ACHN (cell line): Measurements from ENCODE around the gene PRSS50.
"Not testable (repeated sequence)": the region's sequence is repeated elsewhere in the genome, so short reads cannot be mapped to it uniquely, and the experiment has no call there.

ENCODE experiments used
- DNase-seq: peaks from one replicate; pipeline ENCODE4 v3.0.0-alpha.2; 2015
- in situ Hi-C: cut with HindIII; loops from 2 replicates; pipeline ENCODE4 v1.10.0; 2017; ENCODE audit warnings: low sequenced_read_pairs, low pct_ligation_motif_present, low pct_unique_long_range_greater_than_20kb

Gene PRSS50

DNA sequence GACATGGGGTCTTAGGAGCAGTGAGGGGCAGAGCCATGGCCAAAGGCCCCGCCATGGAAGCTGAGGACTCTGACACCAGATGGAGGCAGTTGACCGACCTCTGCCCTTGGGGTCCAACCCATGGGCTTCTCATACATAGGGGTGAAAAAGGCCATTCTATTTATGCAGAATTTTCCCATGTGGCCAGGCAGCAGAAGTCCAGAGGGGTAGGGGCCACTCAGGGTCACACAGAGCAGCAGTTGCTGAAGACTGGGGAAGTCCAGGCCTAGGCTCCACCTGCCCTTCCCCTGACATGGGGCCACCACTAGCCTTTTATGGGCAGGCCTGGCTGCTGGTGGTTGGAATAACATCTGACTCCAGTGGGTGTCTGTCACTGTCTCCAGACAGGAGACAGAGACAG lies 6.4 kb downstream of the PRSS50 start:
- no peak for DNase-seq
- in situ Hi-C loops: no loop called here

DNA sequence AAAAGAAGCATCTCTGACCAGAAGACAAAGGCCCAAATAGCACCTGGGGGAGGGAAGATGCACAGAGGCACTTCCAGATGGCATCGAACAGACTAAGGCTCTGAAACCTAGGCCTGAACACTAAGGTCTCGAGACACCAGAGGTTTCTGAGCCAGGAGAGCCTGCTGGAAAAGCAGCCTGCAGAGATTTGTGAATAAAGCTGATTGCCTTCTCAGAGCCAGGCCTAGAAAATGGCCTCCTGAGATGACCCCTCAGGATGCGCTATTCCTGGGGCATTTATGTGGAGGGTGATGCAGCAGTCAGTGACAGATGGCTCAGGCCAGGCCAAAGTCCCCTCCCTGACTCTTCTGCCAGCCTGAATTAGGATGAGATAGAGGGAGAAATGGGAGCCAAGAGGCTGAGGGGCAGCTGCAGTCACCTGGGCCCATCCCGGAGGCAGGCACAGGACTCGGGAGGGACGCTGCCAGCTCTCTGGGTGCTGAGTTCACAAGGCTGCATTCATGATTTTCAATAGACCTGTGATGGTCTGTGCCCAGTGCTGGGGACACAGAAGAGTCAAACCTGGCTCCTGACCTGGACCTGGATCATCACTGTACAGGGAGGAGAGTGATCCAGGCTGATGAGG lies 6.9 kb downstream of the PRSS50 start:
- in situ Hi-C loops: no loop called here
- DNase-seq: no peak

- no peak for DNase-seq
- in situ Hi-C loops: no loop called here
Observed at GRCh38 chr3:46710229-46710628, 7.4 kb downstream of the PRSS50 start.

DNA sequence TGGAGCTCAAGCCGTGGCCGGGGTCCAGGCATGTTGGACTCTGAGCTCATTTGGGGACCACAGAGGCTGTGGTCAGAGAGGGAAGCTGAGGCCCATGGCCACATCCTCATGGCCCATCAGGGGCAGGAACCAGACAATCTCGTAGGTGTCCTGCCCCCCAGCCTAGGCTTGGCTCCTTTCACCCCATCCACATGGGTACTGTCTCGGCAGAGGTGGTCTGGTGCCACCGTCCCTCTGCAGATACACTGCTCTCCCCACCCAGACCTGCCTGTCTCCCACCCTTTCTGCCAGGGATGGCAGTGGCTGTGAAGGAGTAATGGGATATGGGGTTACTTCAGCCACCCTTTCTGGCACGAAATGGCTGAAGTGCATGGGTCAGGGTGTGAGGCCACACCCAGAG lies 7.9 kb downstream of the PRSS50 start:
- no peak for DNase-seq
- in situ Hi-C loops: no loop called here

DNA sequence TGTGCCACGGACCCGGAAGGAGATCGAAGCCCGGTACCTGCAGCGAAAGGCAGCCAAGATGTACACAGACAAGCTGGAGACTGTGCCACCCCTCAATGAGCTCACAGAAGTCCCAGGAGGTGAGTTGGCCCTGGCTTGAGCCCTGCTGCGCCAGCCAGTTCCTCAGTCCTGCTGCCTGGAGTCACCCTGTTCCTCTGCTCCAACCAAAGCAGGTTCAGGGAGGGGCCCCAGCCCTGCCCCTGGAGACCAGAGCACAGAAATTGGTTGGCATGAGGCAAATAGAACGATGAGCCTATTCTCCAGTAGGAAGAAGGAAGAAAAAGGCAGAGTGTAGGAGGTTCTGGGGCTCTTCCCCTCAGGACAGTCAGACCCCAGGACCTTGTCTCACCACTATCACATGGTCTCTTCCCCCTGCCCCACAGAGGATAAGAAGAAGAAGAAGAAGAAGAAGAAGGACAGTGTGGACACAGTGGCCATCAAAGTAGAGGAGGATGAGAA lies 8.5 kb downstream of the PRSS50 start:
- in situ Hi-C loops: no loop called here
- DNase-seq: no peak

GRCh38 chr3:46708401-46709156 lies 9.1 kb downstream of the PRSS50 start:
- in situ Hi-C loops: no loop called here
- no peak for DNase-seq

- no peak for DNase-seq
- in situ Hi-C loops: no loop called here
Observed at GRCh38 chr3:46707601-46708011, 10.1 kb downstream of the PRSS50 start.

- no peak for DNase-seq
- in situ Hi-C loops: no loop called here
Observed at GRCh38 chr3:46706771-46707582, 10.7 kb downstream of the PRSS50 start.

DNA sequence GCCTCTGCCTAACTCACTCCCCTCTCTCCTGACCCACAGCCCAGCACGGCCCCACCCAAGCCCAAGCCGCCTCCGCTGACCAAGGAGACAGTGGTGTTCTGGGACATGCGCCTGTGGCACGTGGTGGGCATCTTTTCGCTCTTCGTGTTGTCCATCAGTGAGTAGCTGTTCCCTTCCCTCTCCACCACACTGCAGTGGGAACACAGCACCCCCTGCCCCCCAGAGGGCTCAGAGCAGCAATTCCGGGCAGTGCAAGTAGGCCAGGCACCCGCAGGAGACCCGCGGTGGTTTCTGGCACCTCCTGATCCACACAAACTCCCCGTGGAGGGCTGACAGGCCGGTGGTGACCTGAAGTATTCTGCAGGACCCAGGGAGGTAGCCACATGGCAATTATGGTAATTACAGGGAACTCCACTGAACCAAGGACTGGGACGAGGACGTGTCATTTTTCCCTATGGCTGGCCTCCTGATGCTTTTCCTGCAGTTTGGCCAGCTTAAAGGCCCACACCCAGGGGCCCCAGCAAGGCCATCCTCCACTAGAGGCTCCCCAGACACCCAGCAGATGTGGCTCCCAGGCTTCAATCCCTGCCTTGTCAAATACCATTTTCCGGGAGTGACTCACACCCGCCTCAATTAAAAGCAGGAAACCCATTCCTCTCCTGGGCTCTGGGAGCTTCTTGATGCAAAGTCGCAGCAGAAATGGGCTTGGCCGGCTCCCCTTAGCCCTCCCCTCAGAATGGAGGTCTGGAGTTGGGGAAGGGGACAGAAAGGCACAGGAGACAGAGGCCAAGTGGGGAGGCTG lies 11.7 kb downstream of the PRSS50 start:
- no peak for DNase-seq
- in situ Hi-C loops: no loop called here

DNA sequence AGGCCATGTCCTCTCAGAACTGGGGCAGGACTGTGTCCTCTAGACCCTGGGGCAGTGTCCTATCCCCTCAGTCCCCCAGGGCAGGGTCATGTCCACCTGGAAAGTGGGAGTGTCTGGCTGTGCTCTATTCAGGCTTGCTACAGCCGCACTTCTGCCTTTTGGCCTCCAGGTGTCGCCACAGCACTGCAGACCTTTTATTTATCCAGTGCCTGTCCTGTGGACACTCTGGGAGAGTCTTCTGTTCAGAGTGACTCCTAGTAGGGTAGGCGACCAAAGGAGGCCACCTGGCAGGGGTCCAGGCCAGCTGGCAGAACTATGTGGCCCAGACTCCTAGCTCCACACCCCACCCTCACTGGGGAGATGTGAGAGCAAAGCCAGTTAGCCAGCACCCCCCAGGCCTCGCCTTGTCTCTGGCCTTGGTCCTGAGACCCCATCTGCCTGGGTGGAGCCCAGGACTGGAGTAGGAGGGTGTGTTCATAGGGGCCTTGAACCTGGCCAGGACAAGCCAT lies 12.6 kb downstream of the PRSS50 start:
- in situ Hi-C loops: no loop called here
- peak; percentile 55 for DNase-seq

GRCh38 chr3:46704346-46704745 lies 13.3 kb downstream of the PRSS50 start:
- DNase-seq, in situ Hi-C loops: not testable (repeated sequence)

- DNase-seq: no peak
- in situ Hi-C loops: no loop called here
Observed at GRCh38 chr3:46703013-46703520, 14.6 kb downstream of the PRSS50 start.

DNA sequence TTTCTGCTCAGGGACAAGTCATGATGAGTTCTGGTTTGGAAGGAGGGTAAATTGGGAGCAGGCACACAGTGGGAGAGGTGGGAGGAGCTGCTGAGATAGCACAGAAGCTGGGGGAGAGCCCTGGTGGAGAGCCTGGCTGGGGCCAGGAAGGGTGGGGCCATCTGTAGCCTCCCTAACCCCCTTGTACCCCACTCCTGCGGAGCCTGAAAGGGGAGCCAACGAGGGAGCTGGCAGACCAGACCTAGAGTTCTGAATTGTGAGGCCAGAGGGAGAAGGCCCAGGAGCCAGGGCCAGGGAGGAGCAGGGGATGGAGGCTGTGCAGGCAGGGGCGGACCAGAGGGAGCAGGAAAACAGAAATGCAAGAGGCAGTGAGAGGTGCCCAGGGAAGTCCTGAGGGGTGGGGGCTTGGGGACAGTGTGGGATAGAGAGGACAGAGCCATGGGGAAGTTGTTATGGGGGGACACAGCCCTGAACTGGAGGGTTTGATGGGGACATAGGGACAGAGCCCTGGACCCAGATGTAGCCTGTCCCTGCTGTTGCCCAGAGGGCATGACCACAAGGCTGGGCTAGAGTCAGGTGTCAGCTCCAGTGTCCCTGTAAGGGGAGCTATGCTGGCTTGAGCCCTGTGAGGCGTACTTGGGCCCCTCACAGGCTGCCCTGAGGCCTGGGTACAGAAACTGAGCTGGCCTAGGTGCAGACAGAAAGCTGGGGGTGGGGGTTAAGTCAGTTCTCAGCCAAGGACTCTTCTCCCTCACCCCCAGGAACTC lies 15.2 kb downstream of the PRSS50 start:
- no peak for DNase-seq
- in situ Hi-C loops: no loop called here

GRCh38 chr3:46701181-46701939 lies 16.3 kb downstream of the PRSS50 start, which contains the start of gene TMIE:
TSS of gene TMIE (plus strand) at chr3:46701392. CDS start at chr3:46701488, 96 bp downstream.
- no peak for DNase-seq
- in situ Hi-C loops: no loop called here

- in situ Hi-C loops: no loop called here
- peak; percentile 26 for DNase-seq
Observed at GRCh38 chr3:46700772-46701171, 16.9 kb downstream of the PRSS50 start.

DNA sequence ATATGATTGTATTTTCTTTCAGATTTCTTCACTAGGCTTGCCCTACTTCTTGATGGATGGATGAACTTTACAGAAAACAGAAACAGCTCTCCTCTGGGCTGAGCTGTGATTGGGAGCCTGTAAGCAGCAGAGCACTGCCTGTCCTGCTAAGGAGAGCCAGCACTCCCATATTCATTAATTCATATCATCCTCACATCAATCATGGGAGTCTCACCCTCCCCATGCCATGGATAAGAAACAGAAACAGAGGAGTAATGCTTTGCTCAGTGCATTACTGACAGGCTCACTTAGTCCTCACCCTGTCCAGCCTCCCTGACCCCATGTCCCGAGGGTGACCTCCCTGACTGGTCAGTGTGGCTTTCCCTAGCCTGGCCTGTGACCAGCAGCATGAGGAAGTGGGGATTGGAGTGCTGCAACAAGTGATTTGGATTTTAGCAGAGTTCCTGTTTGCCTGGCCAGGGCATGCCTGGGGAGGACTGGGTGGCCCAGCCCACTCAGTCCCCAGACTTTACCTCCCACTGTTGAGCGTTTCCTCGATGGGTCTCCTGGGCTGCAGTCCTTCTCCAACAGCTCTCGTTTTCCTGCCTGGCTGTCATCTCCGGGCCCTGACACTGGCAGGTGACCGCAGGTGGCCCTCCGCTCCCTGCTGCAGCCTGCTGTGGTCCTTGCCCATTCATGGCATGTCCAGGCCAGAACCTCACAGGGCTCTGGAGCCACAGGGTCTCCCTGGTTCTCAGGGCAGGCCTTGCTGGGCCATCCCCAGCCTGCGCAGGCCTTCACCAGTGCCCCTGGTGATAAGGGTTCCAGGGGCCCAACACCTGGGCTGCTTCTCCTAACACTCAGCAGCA lies 17.8 kb downstream of the PRSS50 start:
- in situ Hi-C loops: no loop called here
- no peak for DNase-seq
